Right renal cortex interstitium (tissue), 3 donors: ENCODE data around the gene RET. TPM values are rescaled to one million over a fixed set of nuclear protein-coding genes. Genes with fewer than 3 reads are reported as not detected.

Source experiments
- DNase-seq, 3 donors: peaks; one replicate each; pipeline ENCODE4 v3.0.0-alpha.2; 2013; ENCODE audit warnings: low read depth in 3 of 3, low spot score in 2 of 3
- polyA plus RNA-seq, 3 donors: library from polyadenylated mRNA; unstranded; fragments of 120-200 nt; gene quantifications; one replicate each; pipeline ENCODE4 v1.2.1, GENCODE V29; 2013; ENCODE audit not compliant: insufficient read length in 3 of 3

RET gene
- polyA plus RNA-seq, 3 donors, result 19.4 to 22.7 (median 21.6) TPM

DNA sequence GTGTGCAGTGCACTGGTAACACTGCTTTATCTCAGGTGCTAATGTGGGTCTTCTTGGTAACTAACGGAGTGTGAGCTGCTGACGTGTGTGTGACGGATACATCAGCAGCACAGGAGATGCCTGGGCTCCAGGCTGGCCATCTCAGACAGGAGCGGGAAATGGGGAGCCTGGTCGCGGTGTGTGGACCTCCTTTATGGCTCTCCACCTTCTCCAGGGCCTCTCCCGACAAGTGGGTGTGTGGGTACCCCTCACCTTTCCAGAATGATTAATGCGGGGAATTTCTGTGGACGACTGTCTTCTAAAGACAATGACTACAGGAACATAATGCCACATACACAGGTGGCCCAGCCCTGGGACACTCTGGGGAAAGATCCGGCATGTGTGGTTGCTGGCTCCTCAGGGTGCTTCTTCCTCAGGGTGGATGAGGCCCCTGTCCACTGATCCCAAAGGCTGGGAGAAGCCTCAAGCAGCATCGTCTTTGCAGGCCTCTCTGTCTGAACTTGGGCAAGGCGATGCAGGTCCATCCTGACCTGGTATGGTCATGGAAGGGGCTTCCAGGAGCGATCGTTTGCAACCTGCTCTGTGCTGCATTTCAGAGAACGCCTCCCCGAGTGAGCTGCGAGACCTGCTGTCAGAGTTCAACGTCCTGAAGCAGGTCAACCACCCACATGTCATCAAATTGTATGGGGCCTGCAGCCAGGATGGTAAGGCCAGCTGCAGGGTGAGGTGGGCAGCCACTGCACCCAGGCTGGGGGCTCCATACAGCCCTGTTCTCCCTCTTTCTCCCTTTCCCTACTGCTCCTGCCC lies 41.1 kb downstream of the RET start:
- no peak for DNase-seq

DNA sequence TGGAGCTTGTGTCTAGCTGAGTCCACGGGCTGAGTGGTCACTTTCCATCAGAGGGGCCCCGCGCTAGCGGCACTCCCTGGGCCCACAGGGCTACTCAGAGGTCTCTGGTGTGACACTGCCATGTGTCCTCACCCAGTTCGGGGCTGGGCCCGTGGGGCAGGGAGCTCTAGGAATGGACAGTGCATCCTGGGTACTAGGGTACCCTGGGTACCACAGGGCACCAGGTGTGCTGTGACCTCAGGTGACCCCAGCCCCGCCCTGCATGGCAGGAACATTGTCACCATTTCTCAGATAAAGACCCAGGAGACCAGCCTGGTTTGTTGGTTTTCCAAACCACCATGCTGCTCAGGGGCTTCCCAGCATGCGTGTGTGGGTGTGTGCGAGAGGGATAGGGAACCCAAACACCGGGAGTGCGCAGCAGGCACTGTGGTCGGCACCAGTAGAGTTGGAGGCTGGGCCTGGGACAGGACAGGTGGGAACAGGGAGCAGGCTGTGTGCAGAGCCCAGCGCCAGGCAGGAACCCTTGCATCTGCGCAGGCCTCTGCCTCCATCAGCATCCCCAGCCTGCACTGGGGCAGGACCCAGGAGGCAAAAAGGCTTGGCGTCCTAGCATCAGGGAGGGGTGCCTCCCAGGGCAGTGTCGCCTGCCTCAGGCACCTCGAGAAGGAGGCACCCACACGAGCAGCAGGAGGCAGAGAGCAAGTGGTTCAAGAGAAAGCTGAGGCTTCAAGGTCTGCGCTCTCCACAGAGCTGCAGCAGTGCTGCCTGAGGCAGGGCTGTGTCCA lies 42.0 kb downstream of the RET start:
- no peak for DNase-seq

DNA sequence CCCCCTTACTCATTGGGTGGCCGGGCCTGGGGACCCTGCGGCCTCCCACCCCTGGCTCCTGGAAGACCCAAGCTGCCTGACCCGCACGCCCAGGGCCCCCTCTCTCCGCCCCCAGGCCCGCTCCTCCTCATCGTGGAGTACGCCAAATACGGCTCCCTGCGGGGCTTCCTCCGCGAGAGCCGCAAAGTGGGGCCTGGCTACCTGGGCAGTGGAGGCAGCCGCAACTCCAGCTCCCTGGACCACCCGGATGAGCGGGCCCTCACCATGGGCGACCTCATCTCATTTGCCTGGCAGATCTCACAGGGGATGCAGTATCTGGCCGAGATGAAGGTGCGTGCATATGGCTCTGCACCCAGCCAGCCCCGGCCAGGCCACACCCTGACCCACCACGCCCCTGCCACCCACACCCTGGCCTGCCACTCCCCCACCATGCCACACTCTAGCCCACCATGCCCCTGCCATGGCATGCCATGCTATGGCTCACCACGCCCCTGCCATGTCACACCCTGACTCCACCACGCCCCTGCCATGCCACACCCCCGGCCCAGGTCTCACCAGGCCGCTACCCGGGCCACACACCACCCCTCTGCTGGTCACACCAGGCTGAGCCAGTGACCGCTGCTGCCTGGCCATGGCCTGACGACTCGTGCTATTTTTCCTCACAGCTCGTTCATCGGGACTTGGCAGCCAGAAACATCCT lies 42.7 kb downstream of the RET start:
- no peak for DNase-seq

DNA sequence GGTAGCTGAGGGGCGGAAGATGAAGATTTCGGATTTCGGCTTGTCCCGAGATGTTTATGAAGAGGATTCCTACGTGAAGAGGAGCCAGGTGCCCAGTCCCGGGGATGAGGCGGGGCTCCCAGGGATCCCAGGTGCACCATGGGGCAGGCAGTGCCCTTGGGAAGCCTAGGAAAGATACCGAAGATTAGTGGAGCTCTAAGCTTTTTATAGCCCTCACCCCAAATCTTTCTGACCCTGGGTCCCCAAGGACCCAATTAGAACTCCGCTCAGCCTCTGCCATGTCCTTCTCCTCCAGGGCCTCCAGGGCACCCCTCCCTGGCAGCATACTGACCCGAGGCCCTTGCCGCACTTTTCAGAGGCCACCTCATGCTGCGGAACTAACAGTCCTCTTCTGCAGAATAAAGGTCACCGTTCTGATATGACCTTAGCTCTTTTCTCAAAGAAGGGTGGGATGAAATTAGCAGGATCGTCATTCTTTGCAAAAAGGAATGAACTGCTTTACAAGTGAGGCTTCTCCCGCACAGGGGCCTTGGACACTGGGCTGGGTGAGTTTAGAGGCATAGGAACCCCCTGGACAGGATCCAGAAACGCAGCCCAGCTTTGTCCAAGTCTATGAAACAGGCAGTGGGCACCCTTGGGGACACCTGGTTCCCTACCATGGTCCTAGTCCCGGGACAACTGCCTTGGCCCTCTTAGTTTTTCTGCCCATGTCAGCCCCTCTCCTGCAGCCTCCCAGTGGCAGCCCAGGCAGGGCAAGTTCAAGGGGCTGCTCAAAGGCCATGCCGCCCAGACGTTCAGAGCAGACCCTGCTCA lies 43.5 kb downstream of the RET start:
- no peak for DNase-seq

DNA sequence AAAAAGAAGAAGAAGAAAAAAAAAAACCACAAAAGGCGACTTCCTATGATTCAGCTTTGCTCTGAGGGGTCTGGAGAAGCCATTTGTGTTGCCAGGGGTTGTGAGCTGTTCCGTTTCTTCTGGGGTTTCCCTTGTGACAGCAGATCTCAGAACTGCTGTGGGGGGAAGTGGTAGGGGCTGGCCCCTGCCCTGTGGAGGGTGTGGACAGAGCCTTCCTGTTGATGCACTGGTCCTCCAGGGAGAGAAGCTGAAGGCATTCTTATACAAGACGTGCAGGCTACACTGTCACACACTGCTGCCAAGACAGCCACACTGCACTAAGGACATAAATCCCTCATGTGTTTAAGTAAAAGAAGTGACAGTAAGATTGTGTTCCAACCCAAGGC lies 44.1 kb downstream of the RET start:
- DNase-seq, result no peak

DNA sequence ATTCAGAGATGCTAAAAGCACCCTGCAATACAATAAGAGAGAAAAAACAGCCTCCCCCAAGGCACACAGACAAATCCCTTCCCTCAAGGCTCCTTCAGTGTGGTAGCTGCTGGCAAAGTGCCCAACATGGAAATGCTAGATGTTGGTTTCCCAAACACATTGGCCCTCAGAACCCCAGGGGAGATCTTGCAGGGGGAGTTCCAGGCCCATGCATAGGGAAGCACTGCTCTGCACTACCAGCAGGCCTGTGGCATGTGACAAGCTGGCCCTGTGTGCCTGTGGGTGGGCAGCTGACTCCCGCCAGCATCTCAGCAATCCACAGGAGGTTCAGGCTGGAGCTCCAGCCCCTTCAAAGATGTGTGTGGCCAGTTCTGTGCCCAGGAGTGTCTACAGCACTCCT lies 44.6 kb downstream of the RET start:
- no peak for DNase-seq

DNA sequence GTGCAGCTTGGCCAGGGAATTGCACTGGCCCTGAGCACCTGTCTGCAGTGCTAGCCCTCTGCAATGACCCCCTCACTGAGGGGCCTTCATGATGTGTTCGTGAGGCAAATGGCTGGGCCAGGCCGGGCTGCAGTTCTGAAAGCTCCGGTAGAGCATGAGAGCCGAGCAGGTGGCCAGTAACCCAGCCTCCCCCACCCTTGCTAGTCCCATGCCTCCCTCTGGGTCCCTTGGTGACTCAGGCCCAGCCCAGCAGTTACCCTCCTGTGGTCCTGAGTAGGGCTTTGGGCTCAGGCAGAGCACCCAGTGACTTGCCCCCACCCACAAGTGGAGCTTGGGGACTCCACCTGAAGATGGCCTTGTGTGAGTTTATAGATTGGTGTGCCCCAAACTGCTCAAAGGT lies 45.2 kb downstream of the RET start:
- no peak for DNase-seq

DNA sequence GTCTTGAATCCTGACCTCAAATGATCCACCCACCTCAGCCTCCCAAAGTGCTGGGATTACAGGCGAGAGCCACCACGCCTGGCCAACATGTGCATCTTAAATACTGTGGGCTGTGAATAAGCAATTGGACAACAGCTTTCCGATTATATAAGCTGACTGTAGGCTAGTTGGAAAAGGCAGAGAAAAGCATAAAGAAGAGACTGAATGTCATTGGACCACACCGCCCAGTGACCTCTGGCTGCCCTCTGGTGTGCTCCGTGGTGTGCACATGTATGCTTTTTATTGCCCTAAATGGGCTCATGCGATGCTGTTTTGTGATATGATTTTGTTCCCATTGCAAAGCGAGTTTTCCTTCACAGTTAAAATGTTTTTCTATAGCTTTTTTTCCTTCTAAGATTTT lies 46.0 kb downstream of the RET start:
- DNase-seq, result no peak

DNA sequence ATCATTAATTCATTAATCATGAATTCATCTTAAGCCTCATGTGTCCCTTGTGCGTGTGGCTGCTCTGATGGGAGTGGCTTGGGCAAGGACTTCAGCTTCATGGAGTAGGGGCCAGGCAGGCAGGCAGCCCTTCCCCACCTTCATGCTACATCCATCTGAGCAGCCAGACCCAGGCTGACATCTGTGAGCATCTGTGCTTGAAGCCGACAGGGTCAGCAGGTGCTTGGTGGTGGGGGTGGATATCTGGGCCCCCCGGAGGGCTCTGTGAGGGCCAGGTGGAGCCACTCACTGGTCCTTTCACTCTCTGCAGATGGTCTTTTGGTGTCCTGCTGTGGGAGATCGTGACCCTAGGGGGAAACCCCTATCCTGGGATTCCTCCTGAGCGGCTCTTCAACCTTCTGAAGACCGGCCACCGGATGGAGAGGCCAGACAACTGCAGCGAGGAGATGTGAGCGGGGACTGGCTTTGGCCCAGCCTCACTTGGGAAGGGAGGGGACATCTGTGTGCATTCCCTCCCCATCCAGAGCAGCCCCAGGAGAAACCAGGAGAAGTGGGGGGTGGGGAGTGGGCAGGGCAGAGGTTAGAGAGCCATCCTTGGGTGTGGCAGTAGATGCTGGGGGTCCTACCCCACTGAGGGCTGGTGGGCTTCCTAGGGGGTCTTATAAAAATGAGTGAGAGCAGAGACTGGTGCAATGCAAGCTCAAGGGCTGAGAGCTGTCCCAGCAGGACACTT lies 46.7 kb downstream of the RET start:
- no peak for DNase-seq

DNA sequence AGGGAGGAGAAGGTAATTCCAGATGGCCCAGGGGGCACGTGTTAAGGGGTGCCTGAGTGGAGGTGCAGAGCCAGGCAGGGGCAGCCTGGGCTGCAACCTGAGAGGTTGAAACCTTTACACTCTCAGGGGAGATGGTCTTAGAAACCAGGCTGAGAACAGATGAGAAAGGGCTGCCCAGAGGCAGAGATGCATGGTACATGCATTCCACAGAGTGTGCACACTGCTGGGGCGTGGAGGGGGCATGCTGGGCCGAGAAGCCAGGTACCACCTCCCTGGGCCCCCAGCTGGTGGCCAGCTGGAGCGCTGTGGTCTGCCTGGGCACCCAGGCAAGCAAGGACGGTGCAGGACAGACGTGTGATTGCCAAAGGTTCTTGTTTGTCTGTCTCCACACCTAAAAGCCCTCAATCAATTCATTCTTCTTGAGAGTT lies 47.2 kb downstream of the RET start:
- DNase-seq, result no peak

DNA sequence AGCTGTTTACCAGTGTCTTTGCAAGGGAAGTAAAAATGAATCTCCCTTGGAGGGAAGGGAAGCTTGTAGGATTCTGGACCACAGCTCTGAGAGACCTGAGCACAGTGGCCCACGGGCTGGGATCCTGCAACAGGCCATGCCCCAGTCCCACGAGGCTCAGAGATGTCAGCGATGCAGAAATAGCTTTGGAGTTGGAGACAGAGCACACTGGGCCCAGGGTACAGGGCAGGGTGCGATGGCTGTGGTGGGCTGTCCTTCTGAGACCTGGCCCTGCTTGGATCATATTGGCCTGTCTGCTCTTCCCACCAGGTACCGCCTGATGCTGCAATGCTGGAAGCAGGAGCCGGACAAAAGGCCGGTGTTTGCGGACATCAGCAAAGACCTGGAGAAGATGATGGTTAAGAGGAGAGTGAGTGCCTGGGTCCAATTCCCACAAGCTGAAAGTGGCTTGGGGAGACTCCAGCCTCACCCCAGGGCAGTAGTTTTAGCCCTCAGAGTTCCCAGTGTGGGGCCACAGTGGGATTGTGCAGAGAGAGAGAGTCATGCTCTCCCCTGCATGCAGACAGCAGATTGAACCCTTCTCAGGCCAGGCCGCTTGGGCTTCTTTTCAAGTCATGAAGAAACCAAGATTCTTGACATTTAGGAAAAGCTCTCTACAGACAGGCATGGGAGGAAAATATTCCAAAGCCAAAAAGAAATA lies 47.9 kb downstream of the RET start:
- no peak for DNase-seq

DNA sequence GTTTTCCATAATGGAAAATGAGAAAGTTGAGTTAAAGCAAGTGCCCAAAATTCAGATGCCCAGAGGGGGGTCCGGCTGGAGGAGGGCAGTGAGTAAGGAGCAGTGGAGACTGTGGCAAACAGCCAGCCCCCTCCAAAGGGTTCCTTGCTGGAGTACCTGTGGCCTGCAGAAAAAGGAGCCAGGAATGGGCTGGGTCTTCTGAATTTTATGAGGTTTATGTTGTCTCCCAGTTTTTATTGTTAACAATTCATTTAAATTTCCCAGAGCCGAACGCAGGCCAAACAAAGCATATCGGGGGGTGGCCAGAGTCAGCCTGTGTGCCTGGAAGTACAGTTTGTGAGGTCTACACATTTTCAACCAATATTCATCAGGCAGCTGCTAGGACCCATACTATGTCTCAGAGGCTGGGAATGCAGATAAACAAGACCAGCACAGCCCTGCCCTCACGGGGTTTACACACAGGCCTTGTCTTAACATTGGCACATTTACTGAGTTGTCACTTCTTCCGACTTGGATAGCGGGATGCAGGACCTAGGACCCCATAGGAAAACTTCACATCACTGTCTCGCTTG lies 48.5 kb downstream of the RET start:
- no peak for DNase-seq

DNA sequence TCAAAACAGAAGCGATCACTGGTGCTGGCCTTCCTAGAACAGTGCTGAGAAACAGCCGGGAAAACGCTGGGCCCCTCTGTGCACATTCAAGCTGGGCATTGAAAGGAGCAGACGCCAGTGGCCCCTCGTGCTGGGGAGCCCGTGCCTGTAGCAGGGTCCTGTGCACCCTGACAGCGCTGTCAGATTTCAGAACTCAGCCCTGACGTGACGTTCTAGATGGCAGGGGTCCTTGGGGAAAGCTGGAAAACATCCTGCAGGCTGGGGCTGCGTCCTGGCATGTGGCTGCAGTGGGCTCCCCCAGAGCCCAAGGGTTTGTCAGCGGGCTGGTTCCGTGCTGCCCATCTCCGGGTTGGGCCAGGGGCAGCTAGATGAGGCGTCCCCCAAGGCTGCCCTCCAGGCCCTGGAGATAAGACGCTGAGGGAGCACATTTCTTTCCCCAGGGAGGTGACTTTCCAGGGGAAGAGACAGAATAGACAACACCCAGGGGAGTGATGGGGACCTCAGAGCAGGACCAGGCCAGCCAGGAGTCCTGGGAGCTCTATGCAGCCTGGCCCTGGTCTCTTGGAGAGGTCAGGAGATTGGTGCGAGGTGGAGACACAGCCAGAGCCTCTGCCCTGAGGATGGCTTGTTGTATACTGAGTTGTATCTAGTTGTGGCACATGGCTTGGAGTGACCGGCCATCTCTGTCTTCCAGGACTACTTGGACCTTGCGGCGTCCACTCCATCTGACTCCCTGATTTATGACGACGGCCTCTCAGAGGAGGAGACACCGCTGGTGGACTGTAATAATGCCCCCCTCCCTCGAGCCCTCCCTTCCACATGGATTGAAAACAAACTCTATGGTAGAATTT lies 49.2 kb downstream of the RET start:
- no peak for DNase-seq

DNA sequence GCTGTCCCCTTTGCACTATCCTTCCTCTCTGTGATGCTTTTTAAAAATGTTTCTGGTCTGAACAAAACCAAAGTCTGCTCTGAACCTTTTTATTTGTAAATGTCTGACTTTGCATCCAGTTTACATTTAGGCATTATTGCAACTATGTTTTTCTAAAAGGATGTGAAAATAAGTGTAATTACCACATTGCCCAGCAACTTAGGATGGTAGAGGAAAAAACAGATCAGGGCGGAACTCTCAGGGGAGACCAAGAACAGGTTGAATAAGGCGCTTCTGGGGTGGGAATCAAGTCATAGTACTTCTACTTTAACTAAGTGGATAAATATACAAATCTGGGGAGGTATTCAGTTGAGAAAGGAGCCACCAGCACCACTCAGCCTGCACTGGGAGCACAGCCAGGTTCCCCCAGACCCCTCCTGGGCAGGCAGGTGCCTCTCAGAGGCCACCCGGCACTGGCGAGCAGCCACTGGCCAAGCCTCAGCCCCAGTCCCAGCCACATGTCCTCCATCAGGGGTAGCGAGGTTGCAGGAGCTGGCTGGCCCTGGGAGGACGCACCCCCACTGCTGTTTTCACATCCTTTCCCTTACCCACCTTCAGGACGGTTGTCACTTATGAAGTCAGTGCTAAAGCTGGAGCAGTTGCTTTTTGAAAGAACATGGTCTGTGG lies 50.0 kb downstream of the RET start:
- no peak for DNase-seq

DNA sequence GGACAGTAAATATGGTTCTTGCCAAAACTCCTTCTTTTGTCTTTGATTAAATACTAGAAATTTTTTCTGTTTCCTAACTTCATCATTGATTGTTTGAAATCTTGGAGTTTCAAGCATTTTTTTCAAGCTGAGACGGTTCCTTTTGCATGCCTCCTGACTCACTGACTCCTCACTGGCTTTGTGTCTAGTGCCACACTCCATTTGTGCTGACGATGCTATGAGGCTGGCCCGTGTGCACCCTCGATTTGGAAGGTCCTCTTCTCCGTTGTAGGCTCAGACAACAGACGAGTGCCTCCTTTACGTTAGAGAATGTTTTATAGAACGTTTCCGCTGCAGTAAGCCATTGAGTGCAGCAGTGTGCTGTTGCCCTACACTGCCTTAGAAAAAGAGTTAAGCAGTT lies 50.6 kb downstream of the RET start:
- DNase-seq, result no peak

DNA sequence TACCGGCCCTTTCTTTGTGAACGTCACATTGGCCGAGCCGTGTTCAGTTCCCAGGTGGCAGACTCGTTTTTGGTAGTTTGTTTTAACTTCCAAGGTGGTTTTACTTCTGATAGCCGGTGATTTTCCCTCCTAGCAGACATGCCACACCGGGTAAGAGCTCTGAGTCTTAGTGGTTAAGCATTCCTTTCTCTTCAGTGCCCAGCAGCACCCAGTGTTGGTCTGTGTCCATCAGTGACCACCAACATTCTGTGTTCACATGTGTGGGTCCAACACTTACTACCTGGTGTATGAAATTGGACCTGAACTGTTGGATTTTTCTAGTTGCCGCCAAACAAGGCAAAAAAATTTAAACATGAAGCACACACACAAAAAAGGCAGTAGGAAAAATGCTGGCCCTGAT lies 51.5 kb downstream of the RET start:
- DNase-seq, result no peak

DNA sequence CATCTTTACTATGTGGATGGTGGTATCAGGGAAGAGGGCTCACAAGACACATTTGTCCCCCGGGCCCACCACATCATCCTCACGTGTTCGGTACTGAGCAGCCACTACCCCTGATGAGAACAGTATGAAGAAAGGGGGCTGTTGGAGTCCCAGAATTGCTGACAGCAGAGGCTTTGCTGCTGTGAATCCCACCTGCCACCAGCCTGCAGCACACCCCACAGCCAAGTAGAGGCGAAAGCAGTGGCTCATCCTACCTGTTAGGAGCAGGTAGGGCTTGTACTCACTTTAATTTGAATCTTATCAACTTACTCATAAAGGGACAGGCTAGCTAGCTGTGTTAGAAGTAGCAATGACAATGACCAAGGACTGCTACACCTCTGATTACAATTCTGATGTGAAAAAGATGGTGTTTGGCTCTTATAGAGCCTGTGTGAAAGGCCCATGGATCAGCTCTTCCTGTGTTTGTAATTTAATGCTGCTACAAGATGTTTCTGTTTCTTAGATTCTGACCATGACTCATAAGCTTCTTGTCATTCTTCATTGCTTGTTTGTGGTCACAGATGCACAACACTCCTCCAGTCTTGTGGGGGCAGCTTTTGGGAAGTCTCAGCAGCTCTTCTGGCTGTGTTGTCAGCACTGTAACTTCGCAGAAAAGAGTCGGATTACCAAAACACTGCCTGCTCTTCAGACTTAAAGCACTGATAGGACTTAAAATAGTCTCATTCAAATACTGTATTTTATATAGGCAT lies 52.3 kb downstream of the RET start:
- no peak for DNase-seq
